GM21515 (cell line): ENCODE measurements around the gene PRPF6.
"Not testable (repeated sequence)": the region's sequence is repeated elsewhere in the genome, so short reads cannot be mapped to it uniquely, and the experiment has no call there.

Experiments used
- ATAC-seq: cut with Tn5 transposase; IDR thresholded peaks from one replicate; pipeline ENCODE4 v1.9.1; 2021; ENCODE audit not compliant: unreplicated experiment

The PRPF6 gene

GRCh38 chr20:63959699-63960075 is 21.2 kb upstream of the PRPF6 start:
- ATAC-seq: no peak

DNA sequence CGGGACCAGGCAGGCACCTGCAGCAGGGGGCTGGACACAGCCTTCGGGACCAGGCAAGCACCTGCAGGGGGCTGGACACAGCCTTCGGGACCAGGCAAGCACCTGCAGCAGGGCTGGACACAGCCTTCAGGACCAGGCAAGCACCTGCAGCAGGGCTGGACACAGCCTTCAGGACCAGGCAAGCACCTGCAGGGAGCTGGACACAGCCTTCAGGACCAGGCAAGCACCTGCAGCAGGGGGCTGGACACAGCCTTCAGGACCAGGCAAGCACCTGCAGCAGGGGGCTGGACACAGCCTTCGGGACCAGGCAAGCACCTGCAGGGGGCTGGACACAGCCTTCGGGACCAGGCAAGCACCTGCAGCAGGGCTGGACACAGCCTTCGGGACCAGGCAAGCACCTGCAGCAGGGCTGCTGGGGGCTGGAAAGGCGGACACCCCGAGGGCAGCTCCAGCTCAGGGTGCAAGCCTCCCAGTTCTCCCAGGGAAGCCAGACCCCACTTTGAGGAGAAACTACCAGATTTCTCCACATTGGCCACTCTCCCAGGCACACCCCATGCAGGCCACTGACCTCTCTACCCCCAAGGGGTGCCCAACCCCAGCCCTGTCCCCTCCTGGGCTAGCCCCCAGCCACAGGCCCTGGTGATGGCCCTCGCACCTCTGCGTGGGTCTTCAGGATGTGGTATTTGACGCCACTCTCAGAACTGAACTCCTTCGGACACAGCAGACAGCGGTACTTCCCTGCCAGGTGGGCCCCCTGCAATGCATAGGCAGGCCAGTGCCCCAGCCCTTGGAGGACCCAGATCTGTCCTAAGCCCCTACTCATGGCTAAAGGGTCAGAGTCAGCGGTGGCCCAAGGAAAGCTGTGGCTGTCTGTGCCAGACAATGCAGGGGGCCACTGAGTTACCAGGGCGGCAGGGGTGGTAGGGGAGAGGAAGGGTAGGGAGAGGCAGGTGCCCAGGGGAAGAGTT is 20.0 kb upstream of the PRPF6 start:
- ATAC-seq: not testable (repeated sequence)

- ATAC-seq: no peak
Observed at GRCh38 chr20:63961664-63962425, 19.1 kb upstream of the PRPF6 start.

DNA sequence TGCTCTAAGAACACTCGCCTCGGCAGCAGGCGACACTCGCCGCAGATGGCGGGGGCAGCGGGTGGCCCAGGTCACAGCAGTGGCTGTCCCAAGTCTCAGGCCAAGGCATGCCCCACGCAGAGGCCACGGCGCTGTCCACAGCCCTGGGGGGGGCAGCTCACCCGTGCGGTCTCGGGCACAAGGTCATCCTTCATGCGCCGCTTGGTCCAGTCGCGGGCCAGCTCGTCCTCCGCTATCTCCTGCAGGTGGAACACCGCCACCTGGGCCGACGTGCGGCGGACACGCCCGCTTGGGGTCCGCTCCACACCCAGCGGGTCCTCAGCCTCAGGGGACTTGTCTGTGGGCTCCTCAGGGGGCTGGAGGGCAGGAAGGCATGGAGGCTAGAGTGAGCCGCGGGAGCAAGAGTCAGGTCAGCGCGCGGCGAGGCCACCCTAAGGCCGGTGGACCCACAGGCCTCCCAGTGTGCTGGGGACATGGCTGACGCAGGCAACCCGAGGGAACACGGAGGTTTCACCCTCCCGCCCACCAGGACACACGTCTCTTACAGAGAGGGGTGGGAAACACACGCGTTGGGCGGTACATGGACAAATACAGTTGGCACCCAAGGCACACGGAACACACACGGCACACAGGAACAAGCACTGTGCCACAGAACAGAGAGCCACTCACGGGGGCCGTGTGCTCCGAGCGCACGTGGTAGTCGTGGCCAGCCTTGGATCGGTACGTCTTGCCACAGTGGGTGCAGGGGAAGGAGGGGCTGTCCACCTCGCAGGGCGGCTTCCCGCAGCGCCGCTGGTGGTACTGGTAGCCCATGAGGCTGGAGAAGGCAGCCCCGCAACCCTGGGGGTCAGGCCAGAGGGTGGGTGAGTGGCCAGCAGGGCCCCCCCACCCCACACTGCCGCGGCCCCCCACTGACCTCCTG is 18.2 kb upstream of the PRPF6 start:
- ATAC-seq: no peak

DNA sequence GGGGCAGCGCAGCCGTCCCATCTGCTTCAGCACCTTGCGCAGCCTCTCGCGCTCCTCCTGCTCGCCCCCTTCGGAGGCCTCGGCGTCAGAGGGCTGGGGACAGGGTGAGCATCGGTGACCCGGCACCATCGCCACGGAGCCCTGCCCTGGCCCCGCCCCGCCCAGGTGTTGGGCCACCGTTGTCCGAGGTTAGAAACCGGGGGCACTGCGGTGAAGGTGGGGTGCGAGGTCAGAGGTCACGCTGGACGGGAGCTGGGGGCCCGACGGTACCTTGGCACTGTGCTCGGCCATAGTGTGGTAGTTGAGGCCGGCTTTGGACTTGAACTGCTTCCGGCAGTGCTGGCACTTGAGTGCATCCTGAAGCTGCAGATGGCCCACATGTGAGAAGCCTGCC is 17.6 kb upstream of the PRPF6 start:
- ATAC-seq: no peak

GRCh38 chr20:63963784-63964301 is 17.1 kb upstream of the PRPF6 start:
- ATAC-seq: no peak

DNA sequence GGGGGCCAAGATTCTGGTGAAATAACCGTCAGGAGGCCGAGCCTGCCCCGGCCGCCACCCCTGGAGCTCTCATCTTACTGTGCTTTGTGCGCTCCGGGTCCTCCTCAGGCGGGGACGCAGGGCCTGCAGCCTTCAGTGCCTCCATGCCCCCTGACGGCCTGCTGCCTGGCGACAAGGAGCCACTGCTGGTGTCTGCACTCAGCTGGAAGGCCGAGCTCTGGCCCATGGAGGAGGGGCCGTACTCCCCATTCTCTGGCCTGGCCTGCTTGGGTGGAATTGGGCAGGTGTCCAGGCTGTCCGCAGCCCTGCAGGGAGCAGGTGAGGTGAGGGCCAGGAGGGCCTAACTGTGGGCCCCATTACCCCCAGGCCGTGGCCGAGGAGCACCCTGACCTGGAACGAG is 16.5 kb upstream of the PRPF6 start:
- no peak for ATAC-seq

- ATAC-seq: no peak
Observed at GRCh38 chr20:63966172-63966943, 14.6 kb upstream of the PRPF6 start.

- no peak for ATAC-seq
Observed at GRCh38 chr20:63966944-63967322, 14.0 kb upstream of the PRPF6 start.

GRCh38 chr20:63967330-63968135 is 13.4 kb upstream of the PRPF6 start:
- ATAC-seq: no peak

GRCh38 chr20:63968136-63968927 is 12.6 kb upstream of the PRPF6 start:
- ATAC-seq: no peak

DNA sequence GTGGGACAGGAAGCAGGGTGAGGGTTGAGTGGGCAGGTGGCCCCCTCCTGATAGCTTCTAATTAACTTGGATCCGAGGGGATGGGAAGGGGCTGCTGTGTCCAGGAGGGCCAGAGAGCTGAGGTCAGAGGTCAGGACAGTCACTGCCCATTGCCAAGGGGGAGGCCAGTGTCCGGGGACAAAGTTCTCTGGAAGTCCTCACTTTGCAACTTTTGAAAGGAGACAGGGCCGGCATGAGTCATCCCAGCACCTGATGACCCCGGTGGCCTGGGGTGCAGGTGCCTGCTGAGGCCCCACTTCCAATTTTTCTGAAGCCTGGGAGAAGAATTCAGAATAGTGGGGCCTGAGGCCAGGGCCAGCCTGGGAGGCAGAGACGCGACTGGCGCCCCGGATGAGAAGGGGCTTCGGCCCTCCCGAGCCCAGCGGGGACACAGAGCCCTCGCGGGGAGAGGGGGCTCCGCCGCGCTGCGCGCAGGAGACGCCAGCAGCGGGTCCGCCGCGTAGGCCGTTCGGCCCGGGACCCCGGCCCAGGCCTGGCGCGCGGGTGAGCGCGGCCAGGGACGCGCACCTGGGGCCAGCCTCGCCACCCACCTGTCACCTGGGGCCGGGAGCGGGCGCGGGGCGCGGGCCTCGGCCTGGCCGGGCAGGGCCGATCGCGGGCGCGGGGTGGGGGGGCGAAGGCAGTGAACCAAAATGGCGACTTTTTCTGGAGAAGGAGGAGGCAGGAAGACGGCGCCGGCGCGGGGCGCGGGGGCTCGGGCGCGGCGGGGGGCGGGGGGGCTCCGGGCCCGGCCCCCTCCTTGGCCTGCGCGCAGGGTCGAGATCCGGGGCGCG is 11.8 kb upstream of the PRPF6 start:
- ATAC-seq: no peak

- ATAC-seq: no peak
Observed at GRCh38 chr20:63969838-63970713, 10.9 kb upstream of the PRPF6 start, which contains the start of gene ZNF512B. TSS of gene ZNF512B (minus strand) at chr20:63969930. CDS start at chr20:63967950, 1,980 bp downstream.

- no peak for ATAC-seq
Observed at GRCh38 chr20:63970714-63971431, 10.1 kb upstream of the PRPF6 start.

DNA sequence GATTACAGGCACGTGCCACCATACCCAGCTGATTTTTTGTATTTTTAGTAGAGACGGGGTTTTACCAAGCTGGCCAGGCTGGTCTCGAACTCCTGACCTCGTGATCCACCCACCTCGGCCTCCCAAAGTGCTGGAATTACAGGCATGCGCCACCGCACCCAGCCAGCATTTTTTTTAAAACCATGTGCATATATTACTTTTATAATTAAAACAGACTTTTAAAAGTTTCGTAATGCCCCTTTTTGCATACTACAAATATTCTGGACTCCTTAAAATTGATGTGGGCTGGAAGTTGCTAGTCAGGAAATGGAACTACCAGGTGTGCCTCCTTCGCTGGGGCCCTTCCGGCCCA is 9.0 kb upstream of the PRPF6 start:
- ATAC-seq: not testable (repeated sequence)
